NB4 (cell line): ENCODE results near the gene SCGB2A2.

Experiments
- DNase-seq: peaks from one replicate; pipeline ENCODE4 v3.0.0; 2010; ENCODE audit warnings: low read depth
- H3K4me3 ChIP-seq: one replicate; pipeline ENCODE4 v1.5.1; 2011; ENCODE audit warnings: mild to moderate bottlenecking, low read depth, low read length, moderate library complexity
- CTCF ChIP-seq: IDR thresholded peaks from one replicate; pipeline ENCODE4 v1.5.1; 2012; ENCODE audit warnings: low read depth, low read length
- MYC ChIP-seq: IDR thresholded peaks from 2 replicates; pipeline ENCODE4 v1.6.1; 2011; ENCODE audit warnings: low read depth, low read length
- POLR2A ChIP-seq: IDR thresholded peaks from 2 replicates; pipeline ENCODE4 v1.6.1; 2011; ENCODE audit warnings: mild to moderate bottlenecking; ENCODE audit not compliant: insufficient read length; ENCODE audit errors: extremely low read depth
- TF ChIP-seq, protein P1 (sequence below): IDR thresholded peaks from 2 replicates; pipeline ENCODE4 v1.6.1; 2011; ENCODE audit warnings: low read depth, low read length

The SCGB2A2 gene

DNA sequence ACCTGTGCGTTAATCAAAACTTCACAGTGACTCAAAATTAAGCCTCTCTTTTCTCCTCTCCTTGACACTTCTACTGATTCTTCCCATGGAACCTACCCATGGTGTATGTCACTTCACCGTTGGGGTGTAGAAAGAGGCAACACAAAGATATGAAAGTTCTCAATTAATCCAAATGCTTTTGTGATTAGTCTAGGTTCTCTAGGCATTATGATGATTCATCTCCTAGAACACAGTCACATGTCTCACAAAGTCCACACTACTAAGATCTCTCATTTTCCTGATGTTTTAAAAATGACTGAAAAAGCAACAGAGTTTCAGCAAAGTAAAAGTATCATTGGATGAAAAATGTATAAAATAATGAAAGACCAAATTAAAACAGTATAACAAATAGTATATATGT is 13.7 kb upstream of the SCGB2A2 start:
- TF ChIP-seq, protein P1, sequence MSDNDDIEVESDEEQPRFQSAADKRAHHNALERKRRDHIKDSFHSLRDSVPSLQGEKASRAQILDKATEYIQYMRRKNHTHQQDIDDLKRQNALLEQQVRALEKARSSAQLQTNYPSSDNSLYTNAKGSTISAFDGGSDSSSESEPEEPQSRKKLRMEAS, result no peak
- TF ChIP-seq MYC, result no peak
- no peak for TF ChIP-seq CTCF
- TF ChIP-seq POLR2A, result no peak
- no peak for DNase-seq
- no peak overlapping the region for H3K4me3 ChIP-seq

- no peak overlapping the region for H3K4me3 ChIP-seq
- no peak for DNase-seq
- TF ChIP-seq CTCF (no peak), POLR2A (no peak), MYC (no peak)
Observed at GRCh38 chr11:62260261-62260953, 9.6 kb upstream of the SCGB2A2 start.

DNA sequence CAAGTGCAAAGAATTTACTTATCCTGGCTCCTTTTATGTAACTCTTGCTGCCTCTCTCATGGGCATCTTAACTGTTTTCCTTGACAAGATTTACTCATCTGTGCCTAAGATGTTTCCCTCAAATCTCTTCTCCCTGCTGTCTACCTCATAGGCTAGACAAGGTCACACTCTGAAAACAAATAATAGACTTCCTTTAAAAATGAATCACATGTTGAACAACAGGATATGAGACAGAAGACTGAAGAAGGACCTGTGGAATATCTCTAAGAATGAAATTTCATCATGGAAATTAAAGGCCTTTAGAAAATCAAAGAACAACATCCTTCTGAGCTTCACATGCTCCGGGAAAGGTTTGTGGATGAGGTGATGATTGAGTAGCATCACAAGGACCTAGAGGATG is 6.0 kb upstream of the SCGB2A2 start:
- DNase-seq, result no peak
- TF ChIP-seq POLR2A (no peak), MYC (no peak), CTCF (no peak)
- TF ChIP-seq, protein P1, result no peak
- no peak overlapping the region for H3K4me3 ChIP-seq

- no peak overlapping the region for H3K4me3 ChIP-seq
- TF ChIP-seq, protein P1, result no peak
- TF ChIP-seq CTCF, result no peak
- TF ChIP-seq POLR2A, result no peak
- no peak for TF ChIP-seq MYC
- no peak for DNase-seq
Observed at GRCh38 chr11:62266558-62266957, 3.4 kb upstream of the SCGB2A2 start.

GRCh38 chr11:62267050-62267449 is 2.9 kb upstream of the SCGB2A2 start:
- no peak for DNase-seq
- TF ChIP-seq MYC (no peak), POLR2A (no peak), CTCF (no peak)
- TF ChIP-seq, protein P1, result no peak
- no peak overlapping the region for H3K4me3 ChIP-seq

DNA sequence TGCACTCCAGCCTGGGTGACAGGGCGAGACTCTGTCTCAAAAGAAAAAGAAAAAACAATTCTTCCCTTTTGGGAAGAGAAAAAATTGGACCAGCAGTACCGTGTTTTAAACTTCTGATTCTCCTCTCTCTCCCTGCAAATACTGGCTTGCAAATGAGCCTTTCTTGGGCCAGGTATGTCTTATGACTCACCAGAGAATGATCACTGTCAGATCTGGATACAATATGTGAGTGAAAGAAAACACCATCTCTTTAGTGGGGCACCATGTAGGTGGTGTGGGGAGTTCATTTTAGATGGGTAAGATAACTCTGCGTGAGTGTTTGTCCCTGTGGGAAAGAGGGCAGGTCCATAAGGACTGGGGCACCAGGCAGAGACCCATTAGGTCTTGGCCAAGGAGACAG is 2.4 kb upstream of the SCGB2A2 start:
- no peak overlapping the region for H3K4me3 ChIP-seq
- DNase-seq, result no peak
- TF ChIP-seq, protein P1, result no peak
- no peak for TF ChIP-seq POLR2A
- no peak for TF ChIP-seq MYC
- no peak for TF ChIP-seq CTCF
